Skin of body (tissue), 2 donors: Measurements from ENCODE around the gene CLCA1. TPM values are rescaled to one million over a fixed set of nuclear protein-coding genes. Genes with fewer than 3 reads are reported as not detected.
"Not testable (repeated sequence)": the region's sequence is repeated elsewhere in the genome, so short reads cannot be mapped to it uniquely, and the experiment has no call there.

Source experiments
- DNase-seq: peaks from one replicate; lab custom pipeline; 2025; lab: John Stamatoyannopoulos, UW
- total RNA-seq: library from RNA; depleted of rRNA; stranded (reverse); fragments of >200 nt; gene quantifications from one replicate; pipeline ENCODE4 v1.2.3, GENCODE V29; 2014

The CLCA1 gene
- total RNA-seq, 1 donor from 2014 or later: not detected

DNA sequence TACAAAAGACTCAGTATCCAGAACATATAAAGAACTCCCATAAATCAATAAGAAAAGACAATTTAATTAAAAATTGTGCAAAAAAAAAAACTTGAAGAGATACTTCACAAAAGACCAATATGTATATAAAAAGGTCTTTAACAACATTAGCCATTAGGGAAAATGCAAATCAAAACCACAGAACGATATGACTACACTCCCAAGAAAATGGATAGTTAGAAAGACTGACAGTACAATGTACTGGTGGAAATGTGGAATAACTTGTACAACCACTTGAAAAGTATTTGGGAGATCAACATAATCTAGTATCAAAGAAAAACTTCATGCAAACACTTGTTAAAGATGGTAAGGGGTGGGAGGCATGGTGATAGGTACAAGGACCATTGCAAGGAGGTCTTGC, 3.9 kb upstream of the CLCA1 start:
- no peak for DNase-seq

DNA sequence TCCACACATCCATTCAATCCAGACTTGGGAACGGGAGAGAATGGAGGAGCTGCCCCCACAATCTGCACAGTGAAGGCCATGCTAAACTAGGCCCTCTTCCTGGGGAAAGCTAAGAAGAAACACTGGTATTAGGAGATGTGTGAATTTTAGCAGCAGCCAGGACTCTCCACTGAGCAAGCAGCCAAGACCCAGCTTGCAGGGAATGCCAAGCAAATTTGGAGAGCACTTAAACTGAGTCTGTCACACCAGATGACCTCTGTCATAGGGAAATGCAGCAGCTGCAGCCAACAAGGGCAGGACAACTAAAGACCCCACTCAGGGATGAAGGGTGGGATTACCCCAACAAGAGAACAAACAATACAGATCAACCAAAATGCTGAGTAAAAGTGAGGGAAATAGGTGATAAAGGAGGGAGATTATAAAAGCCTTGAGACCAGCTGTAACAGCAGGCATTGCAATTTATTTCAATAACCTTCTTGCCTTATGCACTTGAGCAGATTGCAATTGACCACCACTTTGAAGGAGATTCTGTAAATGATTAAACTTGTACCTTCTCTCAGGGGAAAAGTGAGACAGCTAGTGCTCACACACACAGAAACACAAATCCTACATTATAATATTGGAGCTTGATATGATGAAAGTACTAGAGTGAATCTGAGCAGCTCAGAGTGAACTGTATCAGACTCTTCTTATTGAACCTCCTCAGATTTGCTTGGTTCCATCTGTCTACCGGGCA, 2.5 kb upstream of the CLCA1 start:
- DNase-seq: no peak

DNA sequence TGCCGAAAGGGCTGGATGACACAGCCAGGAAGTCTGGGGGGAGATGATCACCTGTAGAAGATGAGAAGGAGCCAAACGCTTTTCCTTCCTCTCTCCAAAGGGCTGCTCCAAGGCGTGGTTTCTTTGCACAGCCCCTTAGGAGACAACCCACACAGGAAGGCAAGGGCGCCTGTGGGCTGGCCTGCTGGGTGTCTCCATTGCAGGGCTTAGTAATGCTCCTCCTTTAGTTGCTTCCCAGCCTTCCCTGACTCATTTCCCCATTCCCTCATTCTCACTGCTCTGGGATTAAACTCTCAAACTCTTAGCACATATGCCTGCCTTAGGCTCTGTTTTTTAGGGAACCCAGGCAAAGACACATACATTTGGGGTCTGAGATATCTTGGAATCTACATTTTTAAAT, 1.7 kb upstream of the CLCA1 start:
- no peak for DNase-seq

DNA sequence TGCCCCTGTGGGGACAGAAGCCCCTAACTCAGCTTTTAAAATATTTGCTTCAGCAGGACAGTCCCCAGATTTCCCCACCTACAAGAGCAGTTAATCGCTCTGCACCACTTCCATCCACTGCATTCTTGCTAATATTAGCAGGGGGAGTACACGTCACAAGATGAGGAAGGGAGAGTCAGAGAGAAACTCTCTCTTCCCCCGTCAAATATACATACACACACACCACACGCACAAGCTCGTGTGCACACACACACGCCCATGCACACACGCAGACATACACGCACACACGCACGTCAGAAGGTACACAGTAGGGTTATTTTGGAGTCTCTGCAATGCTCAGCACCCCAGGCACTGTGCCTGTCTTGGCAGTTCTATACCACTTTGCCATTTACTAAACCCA, 2.1 kb downstream of the CLCA1 start:
- no peak for DNase-seq

DNA sequence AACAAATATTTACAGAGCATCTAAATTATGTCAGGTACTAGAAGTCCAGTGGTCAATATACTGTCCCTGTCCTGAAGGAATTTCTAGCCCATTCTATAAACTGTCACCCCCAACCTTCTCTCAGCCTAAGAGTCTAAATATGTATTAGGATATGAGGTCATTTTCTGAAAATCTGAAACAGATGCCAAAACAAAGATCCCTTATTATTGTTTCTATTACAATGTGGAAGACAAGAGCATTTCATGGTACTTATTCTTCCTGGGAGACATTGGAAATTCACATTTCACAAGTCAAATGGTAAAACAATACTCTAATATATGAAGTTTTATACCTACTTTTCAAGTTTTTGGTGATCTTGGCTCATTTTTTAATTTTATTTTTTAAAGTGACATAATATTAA, 2.6 kb downstream of the CLCA1 start:
- DNase-seq: peak; percentile 16

DNA sequence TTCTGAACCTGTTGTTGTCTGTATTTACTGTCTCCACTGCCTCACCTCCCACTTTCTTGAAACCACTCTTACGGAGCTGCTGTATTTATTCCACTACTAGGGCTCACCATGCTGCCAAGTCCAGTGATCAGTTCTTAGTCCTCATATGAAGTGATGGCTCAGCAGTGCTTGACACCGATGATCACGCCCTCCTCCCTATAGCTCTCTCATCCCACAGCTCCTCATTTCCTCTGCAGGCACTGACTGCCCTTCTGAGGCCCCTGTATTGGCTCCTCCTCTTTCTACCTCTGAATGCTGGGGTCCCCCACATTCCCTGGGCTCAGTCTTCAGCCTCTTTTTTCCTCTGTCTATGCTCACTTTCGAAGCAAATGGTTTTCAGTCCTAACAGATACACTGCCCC, 3.4 kb downstream of the CLCA1 start:
- no peak for DNase-seq

DNA sequence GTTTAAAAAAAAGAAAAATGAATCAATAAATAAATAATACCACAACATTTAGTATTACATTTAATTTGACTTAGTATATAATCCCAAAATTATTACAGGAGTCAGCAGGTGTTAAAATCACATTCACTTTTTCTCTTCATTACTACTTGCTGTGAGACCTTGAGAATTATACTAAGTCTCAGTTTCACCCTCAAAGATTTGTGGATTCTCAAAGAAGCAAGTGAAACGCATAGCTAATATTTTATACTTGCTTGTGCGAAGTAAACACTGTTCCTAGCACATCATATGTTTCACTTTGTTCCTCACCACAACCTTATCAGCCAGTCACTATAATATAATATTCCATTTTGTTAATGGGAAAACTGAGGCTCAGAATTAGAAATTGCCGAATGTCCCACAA, 4.0 kb downstream of the CLCA1 start:
- no peak for DNase-seq

DNA sequence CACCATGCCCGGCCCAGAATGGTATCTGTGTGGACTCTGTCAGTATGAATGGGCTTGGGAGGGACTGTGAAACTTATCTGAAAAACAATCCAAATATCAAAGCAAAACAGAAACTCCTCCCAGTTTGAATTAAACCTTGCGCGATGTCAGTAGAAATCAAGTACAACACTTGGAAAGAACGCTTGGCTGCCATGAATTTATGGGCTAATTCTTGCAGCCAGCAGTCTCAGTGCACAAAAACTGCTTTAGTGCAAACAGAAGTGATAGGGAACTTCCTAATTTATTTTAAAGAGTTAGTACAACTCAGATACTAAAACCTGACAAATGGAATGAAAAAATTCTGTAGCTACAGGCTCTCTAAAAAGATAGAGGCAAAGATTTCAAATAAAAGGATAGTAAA, 8.5 kb downstream of the CLCA1 start:
- DNase-seq: peak; percentile 32

DNA sequence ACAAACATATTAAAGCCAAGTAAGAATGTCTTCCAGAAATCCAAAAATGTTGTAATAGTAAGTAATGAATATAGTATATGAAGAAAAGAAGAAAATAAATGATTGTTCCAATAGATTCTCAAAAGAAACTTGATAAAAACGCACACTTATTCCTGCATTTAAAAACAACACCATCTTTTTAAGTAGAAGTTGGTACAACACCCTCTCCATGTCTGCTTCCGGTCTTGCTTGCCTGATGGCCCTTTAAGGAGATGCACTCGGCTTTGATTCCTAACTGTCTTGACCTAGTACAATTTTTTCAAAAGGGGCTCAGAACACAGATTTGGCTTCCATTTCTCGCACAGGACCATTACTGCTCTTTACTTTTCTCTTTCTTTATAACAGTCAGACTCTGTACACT, 9.0 kb downstream of the CLCA1 start:
- DNase-seq: no peak

DNA sequence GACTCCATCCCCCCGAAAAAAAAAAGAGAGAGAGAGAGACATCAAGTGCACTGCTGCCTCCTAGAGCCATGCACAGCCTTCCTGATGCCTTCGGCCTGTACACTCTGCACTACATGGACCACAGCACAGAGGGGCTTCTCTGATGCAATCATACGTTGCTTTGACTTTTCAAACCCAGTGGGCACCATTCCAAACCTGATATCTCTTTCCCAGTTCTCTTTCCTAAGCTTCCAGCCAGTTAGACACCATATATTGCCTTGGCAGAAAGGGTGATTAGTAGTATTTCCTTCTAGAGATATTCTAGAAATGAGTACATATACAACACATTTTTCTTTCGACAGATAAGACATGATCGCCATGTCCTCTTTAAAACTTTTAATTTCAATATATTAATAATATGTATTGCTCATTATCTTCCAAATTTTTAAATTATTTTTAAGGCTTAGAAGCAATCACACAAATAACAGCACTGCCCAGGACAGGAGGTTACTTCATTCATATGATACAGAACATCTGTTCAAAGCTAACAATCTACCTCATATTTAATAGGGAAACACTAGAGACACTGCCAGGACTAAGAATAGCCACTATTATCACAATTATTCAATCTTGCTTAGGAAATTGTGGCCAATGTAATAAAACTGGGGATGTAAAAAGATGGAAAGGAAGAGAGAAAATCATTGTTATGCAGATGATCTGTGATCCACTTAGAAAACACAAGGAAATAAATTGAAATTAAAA, 9.9 kb downstream of the CLCA1 start:
- peak; percentile 58 for DNase-seq

DNA sequence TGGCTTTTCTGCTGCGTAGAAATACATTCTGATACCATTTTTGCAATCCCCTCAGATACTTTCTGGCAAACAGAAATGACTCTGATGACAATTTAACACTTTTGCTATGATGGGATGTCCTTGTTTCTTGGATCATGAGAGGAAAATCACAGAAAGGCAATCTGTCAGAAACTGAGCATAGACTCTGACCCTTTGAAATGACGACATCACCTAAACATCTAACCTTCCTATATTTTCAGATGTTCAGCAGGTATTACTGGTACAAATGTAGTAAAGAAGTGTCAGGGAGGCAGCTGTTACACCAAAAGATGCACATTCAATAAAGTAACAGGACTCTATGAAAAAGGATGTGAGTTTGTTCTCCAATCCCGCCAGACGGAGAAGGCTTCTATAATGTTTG, 13.2 kb downstream of the CLCA1 start:
- DNase-seq: no peak

DNA sequence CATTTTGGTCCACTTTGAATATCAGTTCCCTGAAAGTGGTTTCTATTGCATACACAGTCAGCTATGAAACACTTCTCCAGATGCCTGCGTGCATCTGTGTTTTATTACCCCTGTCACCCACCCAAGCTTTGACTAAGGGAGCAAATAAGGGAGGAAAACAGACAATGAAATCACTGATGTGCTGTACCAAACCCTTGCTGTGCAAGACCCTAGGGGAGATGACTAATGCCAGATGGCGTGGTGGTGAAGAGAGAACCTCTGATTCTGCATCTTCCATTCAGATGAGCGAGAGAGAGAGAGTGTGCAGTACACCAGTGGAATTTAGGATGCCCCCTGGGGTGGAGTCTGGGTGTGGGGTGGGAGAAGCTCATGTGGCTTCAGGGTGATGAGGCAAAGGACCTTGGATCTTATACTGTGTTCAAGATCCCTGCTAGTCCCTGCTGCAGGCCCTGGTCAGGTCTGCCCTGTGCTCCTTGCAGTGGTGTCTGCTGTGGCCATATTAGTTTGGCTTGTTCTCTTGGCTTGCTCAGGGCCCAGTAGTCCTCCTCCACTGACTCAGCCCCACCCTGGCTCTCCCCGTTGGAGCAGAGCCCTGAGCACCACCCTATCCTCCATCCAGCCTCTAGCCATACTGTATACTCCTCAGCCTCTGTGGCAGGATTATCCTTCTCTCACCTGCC, 18.5 kb downstream of the CLCA1 start:
- peak; percentile 98 for DNase-seq

DNA sequence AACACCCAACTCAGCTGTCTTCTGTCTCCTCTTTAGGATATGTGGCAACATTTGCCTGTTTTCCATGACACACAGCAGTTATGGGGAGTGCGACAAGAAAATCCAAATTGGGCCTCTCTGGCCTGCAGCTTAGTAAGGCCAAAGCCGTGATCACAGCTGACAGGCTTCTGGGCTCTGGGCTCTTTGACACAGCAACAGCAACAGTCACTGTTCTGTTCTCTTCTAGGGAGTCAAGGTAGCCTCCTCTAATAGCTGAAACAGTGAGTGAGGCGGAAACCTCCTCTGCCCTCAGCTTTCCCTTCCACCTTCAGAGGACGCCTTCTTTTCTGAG, 19.0 kb downstream of the CLCA1 start:
- DNase-seq: no peak

DNA sequence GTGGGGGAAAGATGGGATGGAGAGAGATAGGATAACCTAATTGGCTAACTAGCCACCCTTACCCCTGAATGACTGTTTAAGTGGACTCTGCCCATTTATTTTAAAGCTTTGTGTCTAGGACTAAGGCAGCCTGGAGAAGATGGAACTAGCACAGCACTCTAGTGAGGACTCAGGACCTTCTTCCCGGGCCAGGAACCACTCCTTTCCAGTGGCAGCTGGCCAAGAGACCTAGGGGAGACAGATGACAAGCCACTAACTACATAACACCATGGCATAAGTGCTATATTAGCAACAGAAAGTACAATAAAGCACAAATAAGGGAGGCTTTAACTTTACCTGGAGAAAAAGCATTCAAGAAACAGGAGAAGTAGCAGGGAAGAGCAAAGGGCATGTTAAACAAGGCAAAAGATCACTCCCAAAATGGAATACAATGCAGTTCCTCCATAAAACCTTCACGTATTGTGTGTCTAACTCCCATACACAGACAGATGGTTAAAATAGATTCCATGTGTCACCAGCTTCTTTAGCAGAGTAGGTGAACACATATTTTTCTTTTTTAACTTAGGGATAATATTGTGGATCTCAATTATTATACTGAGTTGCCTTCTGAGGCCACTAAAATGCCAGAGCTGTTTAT, 20.6 kb downstream of the CLCA1 start:
- DNase-seq: no peak

DNA sequence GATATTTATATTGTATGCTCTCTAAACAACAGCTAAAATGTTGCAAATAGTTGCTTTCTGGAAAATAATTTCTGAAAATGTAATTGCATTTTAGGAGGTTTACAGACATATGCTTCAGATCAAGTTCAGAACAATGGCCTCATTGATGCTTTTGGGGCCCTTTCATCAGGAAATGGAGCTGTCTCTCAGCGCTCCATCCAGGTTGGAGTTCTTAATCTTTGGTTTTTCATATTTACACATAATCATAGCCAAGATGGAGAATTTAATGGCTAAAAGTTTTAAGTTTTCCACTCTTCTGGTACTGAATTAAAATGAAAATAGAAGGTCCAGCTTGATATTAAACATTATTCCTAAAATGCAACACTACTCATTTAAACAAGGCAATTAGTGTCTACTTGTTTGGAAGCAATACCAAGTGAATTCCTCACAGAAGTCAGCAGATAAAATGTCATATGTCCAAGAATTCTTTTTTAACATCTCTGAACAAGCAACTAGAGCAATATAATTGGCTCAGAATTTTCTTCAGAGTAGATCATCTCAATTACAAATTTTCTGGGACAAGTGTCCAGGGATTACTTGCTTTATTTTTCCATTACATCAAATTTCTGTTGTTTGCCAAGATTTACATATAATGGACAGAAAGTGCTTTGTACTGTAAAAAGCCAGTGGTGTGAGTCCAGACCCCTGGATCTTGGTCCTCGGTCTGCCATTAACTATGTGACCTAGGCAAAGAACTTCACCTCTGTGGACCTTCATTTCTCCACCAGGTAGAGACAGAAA, 22.6 kb downstream of the CLCA1 start:
- DNase-seq: peak; percentile 71

DNA sequence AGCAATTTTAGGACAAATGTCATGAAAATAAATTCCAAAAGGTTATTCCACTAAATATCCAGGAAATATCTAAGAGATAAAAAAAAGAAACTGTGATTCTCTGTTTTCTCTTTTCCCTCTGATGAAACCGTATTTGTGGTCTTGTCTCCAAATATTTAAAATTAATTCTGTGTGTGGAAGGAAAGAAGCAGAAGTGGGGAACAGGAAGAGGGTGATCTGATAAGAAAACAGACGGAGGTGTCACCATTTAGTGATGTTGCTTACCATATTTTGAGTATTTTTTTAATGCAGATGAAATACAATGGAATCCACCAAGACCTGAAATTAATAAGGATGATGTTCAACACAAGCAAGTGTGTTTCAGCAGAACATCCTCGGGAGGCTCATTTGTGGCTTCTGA, 29.6 kb downstream of the CLCA1 start:
- no peak for DNase-seq

DNA sequence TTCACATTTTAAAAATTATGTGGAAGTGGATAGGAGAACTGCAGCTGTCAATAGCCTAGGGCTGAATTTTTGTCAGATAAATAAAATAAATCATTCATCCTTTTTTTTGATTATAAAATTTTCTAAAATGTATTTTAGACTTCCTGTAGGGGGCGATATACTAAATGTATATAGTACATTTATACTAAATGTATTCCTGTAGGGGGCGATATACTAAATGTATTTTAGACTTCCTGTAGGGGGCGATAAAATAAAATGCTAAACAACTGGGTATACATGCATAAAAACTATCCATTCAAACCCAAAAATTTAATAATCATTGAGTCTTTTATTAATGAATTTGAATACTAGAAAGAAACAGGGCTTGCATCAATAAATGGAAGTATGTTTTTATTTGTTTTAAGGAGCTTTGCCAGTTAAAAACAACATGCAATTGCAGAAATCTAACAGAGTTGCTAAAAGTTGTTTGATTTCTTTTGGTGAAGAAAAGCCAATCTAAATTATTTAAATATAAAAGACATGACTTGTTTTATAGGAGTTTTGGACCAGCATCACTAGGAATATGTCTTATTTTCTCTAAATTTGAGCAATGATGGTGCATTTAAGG, 31.4 kb downstream of the CLCA1 start:
- DNase-seq: no peak

DNA sequence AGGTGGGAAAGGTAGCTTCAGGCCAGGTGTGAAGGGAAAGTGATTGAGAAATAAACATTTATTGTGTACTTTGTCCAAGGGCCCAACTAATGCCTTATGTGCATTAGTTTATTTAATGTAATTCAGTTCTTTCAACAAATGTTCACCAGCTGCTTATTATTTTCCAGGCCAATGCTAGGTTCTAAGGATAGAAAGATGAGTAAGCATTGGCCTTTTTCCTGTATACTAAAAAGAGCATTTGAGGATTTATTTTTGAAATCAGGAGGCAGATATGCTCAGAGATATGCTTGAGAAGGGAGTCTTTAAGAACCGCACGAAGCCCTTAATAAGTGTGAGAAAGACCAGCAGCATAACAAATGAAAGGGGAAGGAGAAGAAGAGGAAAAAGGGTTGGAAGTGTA, 32.0 kb downstream of the CLCA1 start:
- DNase-seq: peak; percentile 74

DNA sequence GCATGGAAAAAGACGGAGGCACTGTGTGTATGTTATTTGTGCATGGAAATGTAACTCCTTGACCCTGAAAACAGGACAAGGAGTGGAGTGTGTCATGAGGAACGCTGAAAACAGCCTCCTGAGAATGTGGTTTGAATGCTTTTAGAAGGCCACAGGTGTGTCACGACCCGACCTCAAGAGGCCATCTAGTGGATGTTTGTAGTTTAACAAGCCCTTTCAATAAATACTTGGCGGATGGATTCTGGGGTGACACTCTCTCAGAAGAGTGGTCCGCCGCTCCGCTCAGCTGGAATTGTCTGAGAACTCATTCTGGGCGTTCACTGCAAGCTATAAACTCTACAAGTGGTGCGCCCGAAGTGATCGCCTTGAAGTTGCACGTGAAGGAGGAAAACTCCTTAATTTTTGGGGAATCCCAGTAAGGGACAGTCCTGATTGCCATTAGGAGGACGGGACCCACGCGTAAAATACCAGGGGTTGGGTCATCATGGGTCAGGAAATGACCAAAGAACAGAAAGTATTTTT, 33.5 kb downstream of the CLCA1 start:
- not testable (repeated sequence) for DNase-seq

DNA sequence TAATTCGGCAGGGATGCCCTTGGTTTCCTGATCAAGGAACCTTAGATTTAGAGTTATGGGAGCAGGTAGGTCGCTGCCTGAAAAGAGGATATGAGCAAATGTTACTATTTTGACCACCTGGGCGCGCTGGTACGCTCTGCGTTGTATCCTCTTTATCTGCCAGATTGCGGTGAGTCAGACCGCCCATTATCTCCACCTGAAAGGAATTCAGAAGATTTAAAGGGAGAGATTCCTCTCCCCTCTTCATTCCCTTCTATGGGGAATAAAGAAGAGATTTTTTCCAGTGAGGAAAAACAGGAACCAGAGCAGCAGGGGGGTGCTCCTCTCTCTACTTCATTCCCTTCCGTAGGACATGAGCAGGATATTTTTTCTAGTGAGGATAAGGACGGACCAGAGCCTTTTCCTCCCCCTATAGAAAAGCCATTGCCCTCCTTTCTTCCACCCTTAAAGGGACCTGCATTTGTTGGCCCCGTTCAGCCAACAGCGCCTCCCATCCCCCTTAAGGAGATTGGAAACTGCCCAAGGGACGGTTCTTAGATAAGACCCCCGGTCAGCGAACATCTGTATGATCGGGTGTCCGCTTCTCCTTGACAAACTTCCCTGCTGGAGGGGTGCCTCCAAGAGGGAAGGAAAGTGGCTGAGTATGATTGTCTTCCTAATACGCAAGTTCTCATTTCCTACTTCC, 34.1 kb downstream of the CLCA1 start:
- DNase-seq: no peak
